Prostate gland (tissue), 2 donors: Measurements from ENCODE around the gene LCN10.

Experiments
- CTCF ChIP-seq, 4 experiments: fragments of 200-600 bp in 2 of 4; fragments of 450-650 bp in 2 of 4; sonication (generic) in 2 of 4; IDR thresholded peaks; 1 replicate in 3 of 4; 2 replicates in 1 of 4; pipeline ENCODE4 v1.5.1; 2016 to 2019; ENCODE audit warnings: antibody characterized with exemption in 4 of 4, mild to moderate bottlenecking in 2 of 4, moderate library complexity in 2 of 4
- POLR2A ChIP-seq: fragments of 450-650 bp; IDR thresholded peaks from one replicate; pipeline ENCODE4 v1.6.1; 2016; ENCODE audit warnings: antibody characterized with exemption, mild to moderate bottlenecking
- POLR2AphosphoS5 ChIP-seq: sonication (generic); formaldehyde crosslinking; IDR thresholded peaks from one replicate; pipeline ENCODE4 v1.6.1; 2017; ENCODE audit warnings: antibody characterized with exemption

GRCh38 chr9:136695955-136696354, 46.8 kb downstream of the LCN10 start:
- no peak for TF ChIP-seq CTCF (IDR thresholded peaks at IDR 0.05)
- TF ChIP-seq POLR2A = no peak
- TF ChIP-seq POLR2AphosphoS5 = no peak
